DND-41 (cell line): ENCODE data around the gene SMYD1.

ENCODE experiments used
- ATAC-seq: fragments of 200-7000 bp; cut with Tn5 transposase; 3 replicates; pipeline ENCODE4 v1.9.1; 2021; ENCODE audit warnings: low read depth; ENCODE audit not compliant: insufficient read depth
- DNase-seq: peaks from one replicate; pipeline ENCODE4 v3.0.0-alpha.2; 2020
- H2AFZ ChIP-seq: 2 replicates; pipeline ENCODE4 v1.6.0; 2012; ENCODE audit warnings: low read depth, low read length
- H3K27ac ChIP-seq: 2 replicates; pipeline ENCODE4 v1.5.1; 2012; ENCODE audit warnings: low read length, inconsistent platforms
- H3K27me3 ChIP-seq: fragments of 200-600 bp; sonication (generic); 2 replicates; pipeline ENCODE4 v1.6.0; 2012; ENCODE audit warnings: low read length, mild to moderate bottlenecking, inconsistent platforms; ENCODE audit not compliant: insufficient read depth, poor library complexity
- H3K36me3 ChIP-seq: 2 replicates; pipeline ENCODE4 v1.5.1; 2012; ENCODE audit warnings: low read length, inconsistent platforms; ENCODE audit not compliant: insufficient read depth
- H3K4me1 ChIP-seq: 2 replicates; pipeline ENCODE4 v1.5.1; 2012; ENCODE audit warnings: mild to moderate bottlenecking, low read length; ENCODE audit not compliant: insufficient read depth
- H3K4me2 ChIP-seq: 2 replicates; pipeline ENCODE4 v1.6.0; 2012; ENCODE audit warnings: mild to moderate bottlenecking, moderate library complexity, low read length, inconsistent platforms; ENCODE audit not compliant: insufficient read depth
- H3K4me3 ChIP-seq, 2 experiments: fragments of 200-600 bp in 1 of 2; shearing (Covaris generic) in 1 of 2; 2 replicates each; pipeline ENCODE4 v1.5.1; 2012 to 2016; ENCODE audit warnings: inconsistent platforms in 2 of 2, low read length in 2 of 2, mild to moderate bottlenecking in 2 of 2, low read depth in 1 of 2, moderate library complexity in 1 of 2
- H3K79me2 ChIP-seq: 2 replicates; pipeline ENCODE4 v1.6.0; 2012; ENCODE audit warnings: low read length, inconsistent platforms; ENCODE audit not compliant: insufficient read depth
- H3K9ac ChIP-seq: 2 replicates; pipeline ENCODE4 v1.6.0; 2012; ENCODE audit warnings: low read depth, mild to moderate bottlenecking, inconsistent platforms, low read length, moderate library complexity
- H3K9me3 ChIP-seq: 2 replicates; pipeline ENCODE4 v1.5.1; 2012; ENCODE audit warnings: low read length, moderate library complexity, mild to moderate bottlenecking, inconsistent platforms; ENCODE audit not compliant: insufficient read depth, severe bottlenecking
- H4K20me1 ChIP-seq: 2 replicates; pipeline ENCODE4 v1.6.0; 2012; ENCODE audit warnings: low read length; ENCODE audit not compliant: insufficient read depth
- EZH2 ChIP-seq: IDR thresholded peaks from 3 replicates; pipeline ENCODE4 v1.6.1; 2012; ENCODE audit warnings: borderline replicate concordance, low read depth, mild to moderate bottlenecking, moderate library complexity, low read length, inconsistent platforms; ENCODE audit not compliant: severe bottlenecking
- TF ChIP-seq, protein P1 (sequence below): IDR thresholded peaks from 2 replicates; pipeline ENCODE4 v1.5.1; 2012; ENCODE audit warnings: borderline replicate concordance, low read length, moderate library complexity, mild to moderate bottlenecking; ENCODE audit not compliant: poor library complexity, severe bottlenecking; ENCODE audit errors: extremely low read depth

Gene SMYD1

DNA sequence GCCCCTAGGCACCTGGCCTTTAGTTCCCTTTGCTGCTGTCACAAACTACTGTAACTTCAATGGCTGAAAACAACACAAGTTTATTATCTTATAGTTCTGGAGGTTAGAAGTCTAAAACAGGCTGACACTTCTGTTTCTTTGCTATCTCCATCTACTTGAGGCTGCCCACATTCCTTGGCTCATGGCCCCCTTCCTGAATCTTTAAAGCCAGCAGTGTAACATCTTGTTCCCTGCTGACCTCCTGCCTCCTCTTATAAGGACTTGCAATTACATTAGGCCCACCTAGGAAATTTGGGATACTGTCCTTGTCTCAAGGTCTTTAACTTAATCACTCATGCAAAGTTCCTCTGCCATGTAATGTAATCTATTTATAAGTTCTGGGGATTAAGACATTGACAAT lies 6.5 kb downstream of the SMYD1 start:
- Histone ChIP-seq H3K79me2 (no peaks in the 10 kb centered on the region), H3K9me3 (no peaks in the 10 kb centered on the region), H3K4me1 (no peaks in the 10 kb centered on the region), H4K20me1 (no peaks in the 10 kb centered on the region), H3K27ac (no peak overlapping the region), H2AFZ (no peak overlapping the region), H3K4me2 (no peak overlapping the region), H3K36me3 (no peaks in the 10 kb centered on the region), H3K9ac (no peak overlapping the region), H3K27me3 (no peaks in the 10 kb centered on the region), H3K4me3 (no peak overlapping the region)
- DNase-seq (no peak), ATAC-seq (no peak)
- TF ChIP-seq, protein P1, sequence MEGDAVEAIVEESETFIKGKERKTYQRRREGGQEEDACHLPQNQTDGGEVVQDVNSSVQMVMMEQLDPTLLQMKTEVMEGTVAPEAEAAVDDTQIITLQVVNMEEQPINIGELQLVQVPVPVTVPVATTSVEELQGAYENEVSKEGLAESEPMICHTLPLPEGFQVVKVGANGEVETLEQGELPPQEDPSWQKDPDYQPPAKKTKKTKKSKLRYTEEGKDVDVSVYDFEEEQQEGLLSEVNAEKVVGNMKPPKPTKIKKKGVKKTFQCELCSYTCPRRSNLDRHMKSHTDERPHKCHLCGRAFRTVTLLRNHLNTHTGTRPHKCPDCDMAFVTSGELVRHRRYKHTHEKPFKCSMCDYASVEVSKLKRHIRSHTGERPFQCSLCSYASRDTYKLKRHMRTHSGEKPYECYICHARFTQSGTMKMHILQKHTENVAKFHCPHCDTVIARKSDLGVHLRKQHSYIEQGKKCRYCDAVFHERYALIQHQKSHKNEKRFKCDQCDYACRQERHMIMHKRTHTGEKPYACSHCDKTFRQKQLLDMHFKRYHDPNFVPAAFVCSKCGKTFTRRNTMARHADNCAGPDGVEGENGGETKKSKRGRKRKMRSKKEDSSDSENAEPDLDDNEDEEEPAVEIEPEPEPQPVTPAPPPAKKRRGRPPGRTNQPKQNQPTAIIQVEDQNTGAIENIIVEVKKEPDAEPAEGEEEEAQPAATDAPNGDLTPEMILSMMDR = no peak
- no peak for TF ChIP-seq EZH2

DNA sequence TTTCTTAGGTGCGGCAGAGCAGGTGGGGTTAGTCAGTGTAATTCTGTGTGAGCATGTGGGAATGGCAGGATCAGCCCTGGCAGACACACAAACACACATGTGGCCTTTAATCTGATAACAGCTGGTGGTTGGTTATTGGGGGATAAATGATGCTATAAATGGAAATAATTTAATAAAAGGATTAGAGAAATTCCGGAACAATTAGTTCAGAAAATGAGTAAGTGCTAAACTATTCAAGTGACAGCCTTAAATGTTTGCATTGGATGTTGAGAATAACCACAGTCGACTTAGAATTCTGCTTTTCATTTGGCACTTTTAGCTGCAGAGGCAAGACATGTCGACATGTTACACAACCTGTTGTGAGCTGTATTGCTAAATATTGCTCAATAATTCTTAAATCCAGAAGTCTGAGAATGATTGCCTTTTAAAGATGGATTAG lies 7.2 kb downstream of the SMYD1 start:
- no peaks in the 10 kb centered on the region for H3K36me3 ChIP-seq
- H2AFZ ChIP-seq = no peak overlapping the region
- no peak overlapping the region for H3K9ac ChIP-seq
- TF ChIP-seq EZH2 = no peak
- TF ChIP-seq, protein P1 = no peak
- no peak for ATAC-seq
- no peaks in the 10 kb centered on the region for H3K27me3 ChIP-seq
- no peaks in the 10 kb centered on the region for H3K9me3 ChIP-seq
- H3K4me1 ChIP-seq = no peaks in the 10 kb centered on the region
- no peak overlapping the region for H3K4me3 ChIP-seq
- no peak for DNase-seq
- H3K4me2 ChIP-seq = no peak overlapping the region
- H3K27ac ChIP-seq = no peak overlapping the region
- H3K79me2 ChIP-seq = no peaks in the 10 kb centered on the region
- no peaks in the 10 kb centered on the region for H4K20me1 ChIP-seq

DNA sequence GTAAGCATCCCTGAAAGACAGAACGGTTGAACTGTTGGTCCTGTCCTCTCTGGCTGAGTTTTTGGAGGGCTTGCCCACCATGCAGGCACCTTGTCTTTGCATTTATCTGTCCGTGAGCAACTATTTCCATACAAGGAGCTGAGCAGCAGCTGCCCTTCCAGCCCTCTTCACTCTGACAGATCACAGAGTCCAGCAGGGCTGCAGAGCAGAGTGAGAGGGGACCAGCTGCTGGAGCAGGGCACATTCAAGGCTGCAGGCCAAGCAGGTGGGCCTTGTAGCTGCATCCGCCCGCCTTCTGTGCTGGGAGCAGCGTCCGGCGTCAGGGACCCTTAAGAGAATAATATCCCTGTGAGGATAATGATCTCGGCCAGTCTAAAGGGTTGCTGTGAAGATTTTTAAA lies 9.5 kb downstream of the SMYD1 start:
- Histone ChIP-seq H3K27me3 (no peaks in the 10 kb centered on the region), H3K36me3 (no peaks in the 10 kb centered on the region), H3K4me1 (no peaks in the 10 kb centered on the region), H3K79me2 (no peaks in the 10 kb centered on the region), H3K4me2 (no peak overlapping the region), H3K9me3 (no peaks in the 10 kb centered on the region), H3K9ac (no peak overlapping the region), H3K4me3 (no peak overlapping the region), H2AFZ (no peak overlapping the region), H3K27ac (no peak overlapping the region), H4K20me1 (no peaks in the 10 kb centered on the region)
- DNase-seq = no peak
- no peak for ATAC-seq
- no peak for TF ChIP-seq EZH2
- TF ChIP-seq, protein P1 = no peak

DNA sequence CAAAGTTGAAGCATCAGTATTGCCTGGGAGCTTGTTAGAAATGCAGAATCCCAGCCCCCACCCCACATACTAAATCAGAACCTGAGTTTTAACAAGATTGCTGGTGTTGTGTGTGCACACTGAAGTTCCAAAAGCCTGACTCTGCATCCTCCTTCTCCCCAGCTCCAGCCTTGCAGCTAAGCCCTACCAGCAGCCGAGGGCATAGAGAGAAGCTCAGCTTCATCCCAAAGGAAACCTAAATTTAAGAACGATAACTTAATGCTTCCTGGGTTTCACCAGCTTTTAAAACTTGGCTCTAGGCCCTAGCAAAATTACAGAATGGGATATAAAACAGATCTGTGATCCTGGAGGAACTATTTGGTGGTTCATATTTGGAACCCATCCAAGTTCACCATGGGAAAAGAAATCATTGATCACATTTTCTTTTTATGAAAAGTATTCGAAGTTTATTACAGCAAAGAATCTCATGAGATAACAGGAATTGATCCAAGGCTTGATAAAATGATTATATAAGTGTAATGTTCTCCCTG lies 11.1 kb downstream of the SMYD1 start:
- H4K20me1 ChIP-seq = no peaks in the 10 kb centered on the region
- no peaks in the 10 kb centered on the region for H3K36me3 ChIP-seq
- ATAC-seq (no peak), DNase-seq (no peak)
- no peak overlapping the region for H3K4me3 ChIP-seq
- no peaks in the 10 kb centered on the region for H3K27me3 ChIP-seq
- H2AFZ ChIP-seq = no peak overlapping the region
- TF ChIP-seq, protein P1 = no peak
- TF ChIP-seq EZH2 = no peak
- no peaks in the 10 kb centered on the region for H3K79me2 ChIP-seq
- H3K9ac ChIP-seq = no peak overlapping the region
- H3K9me3 ChIP-seq = no peaks in the 10 kb centered on the region
- no peak overlapping the region for H3K27ac ChIP-seq
- no peak overlapping the region for H3K4me2 ChIP-seq
- H3K4me1 ChIP-seq = no peaks in the 10 kb centered on the region
